G401 (cell line): ENCODE data around the gene IFNG. TPM values are rescaled to one million over a fixed set of nuclear protein-coding genes. Genes with fewer than 3 reads are reported as not detected.
"Not testable (repeated sequence)": the region's sequence is repeated elsewhere in the genome, so short reads cannot be mapped to it uniquely, and the experiment has no call there.

Source experiments
- DNase-seq: peaks from one replicate; pipeline ENCODE4 v3.0.0-alpha.2; 2015; ENCODE audit warnings: low spot score
- in situ Hi-C: cut with HindIII; loops from 2 replicates; pipeline ENCODE4 v1.10.0; 2016; ENCODE audit warnings: low sequenced_read_pairs, mixed read lengths
- total RNA-seq: library from RNA; depleted of rRNA; stranded (reverse); fragments of >200 nt; shearing (Covaris generic); gene quantifications from 2 replicates; pipeline ENCODE4 v1.2.3, GENCODE V29; 2014; rRNA removed

Gene IFNG
- total RNA-seq = not detected in 2 replicates

- in situ Hi-C loops = no loop called here
- no peak for DNase-seq
Measured at GRCh38 chr12:68159681-68160304, at the start of gene IFNG. Gene IFNG, minus strand, starts transcription at chr12:68159740. Its CDS starts 125 bp downstream, at chr12:68159615.

GRCh38 chr12:68209048-68209728 is 49.6 kb upstream of the IFNG start:
- DNase-seq, in situ Hi-C loops: not testable (repeated sequence)

GRCh38 chr12:68207276-68207675 is 47.7 kb upstream of the IFNG start:
- in situ Hi-C loops = no loop called here
- DNase-seq = no peak

GRCh38 chr12:68206446-68206845 is 46.9 kb upstream of the IFNG start:
- DNase-seq = no peak
- in situ Hi-C loops = no loop called here

GRCh38 chr12:68203460-68203875 is 43.9 kb upstream of the IFNG start:
- in situ Hi-C loops = no loop called here
- no peak for DNase-seq

- DNase-seq = no peak
- in situ Hi-C loops = no loop called here
Measured at GRCh38 chr12:68200854-68201253, 41.3 kb upstream of the IFNG start.

- in situ Hi-C loops = no loop called here
- DNase-seq = no peak
Measured at GRCh38 chr12:68199127-68199526, 39.6 kb upstream of the IFNG start.

GRCh38 chr12:68198507-68199086 is 39.1 kb upstream of the IFNG start:
- no peak for DNase-seq
- in situ Hi-C loops = no loop called here

GRCh38 chr12:68190301-68190700 is 30.8 kb upstream of the IFNG start:
- in situ Hi-C loops = no loop called here
- DNase-seq = no peak

GRCh38 chr12:68189821-68190242 is 30.3 kb upstream of the IFNG start:
- in situ Hi-C loops = no loop called here
- DNase-seq = no peak

GRCh38 chr12:68185598-68185997 is 26.1 kb upstream of the IFNG start:
- in situ Hi-C loops = no loop called here
- no peak for DNase-seq

GRCh38 chr12:68180792-68181744 is 21.5 kb upstream of the IFNG start:
- in situ Hi-C loops = no loop called here
- DNase-seq = no peak

- in situ Hi-C loops = no loop called here
- DNase-seq = no peak
Measured at GRCh38 chr12:68178774-68179439, 19.4 kb upstream of the IFNG start.

- DNase-seq = no peak
- in situ Hi-C loops = no loop called here
Measured at GRCh38 chr12:68178184-68178583, 18.6 kb upstream of the IFNG start.

GRCh38 chr12:68177562-68177961 is 18.0 kb upstream of the IFNG start:
- no peak for DNase-seq
- in situ Hi-C loops = no loop called here

- in situ Hi-C loops = no loop called here
- no peak for DNase-seq
Measured at GRCh38 chr12:68176257-68176656, 16.7 kb upstream of the IFNG start.

GRCh38 chr12:68175557-68176061 is 16.1 kb upstream of the IFNG start:
- in situ Hi-C loops = no loop called here
- no peak for DNase-seq

GRCh38 chr12:68174761-68175160 is 15.2 kb upstream of the IFNG start:
- DNase-seq, in situ Hi-C loops: not testable (repeated sequence)

- no peak for DNase-seq
- in situ Hi-C loops = no loop called here
Measured at GRCh38 chr12:68173792-68174191, 14.3 kb upstream of the IFNG start.
